ENCODE data around the gene TMEM182.

Gene TMEM182

GRCh38 chr2:102784940-102785339 is 23.1 kb downstream of the TMEM182 start:
- H3K79me2 ChIP-seq (ENCODE audit: insufficient read depth, low read length): no peaks in the 10 kb centered on the region
- H3K27ac ChIP-seq (ENCODE audit: low read depth, low read length, poor library complexity, severe bottlenecking): no peak overlapping the region
- H3K9me3 ChIP-seq (ENCODE audit: low read length): no peaks in the 10 kb centered on the region

GRCh38 chr2:102788216-102788884 is 26.5 kb downstream of the TMEM182 start:
- Histone ChIP-seq H3K36me3 (ENCODE audit: insufficient read depth, low read length) (no peaks in the 10 kb centered on the region), H3K79me2 (ENCODE audit: insufficient read depth, low read length) (no peaks in the 10 kb centered on the region), H3K9me2 (ENCODE audit: low read depth, low read length) (no peaks in the 10 kb centered on the region), H2AFZ (ENCODE audit: low read length) (no peak overlapping the region), H3K4me1 (ENCODE audit: insufficient read depth, low read length, severe bottlenecking) (no peaks in the 10 kb centered on the region), H3K27ac (ENCODE audit: low read depth, low read length, poor library complexity, severe bottlenecking) (no peak overlapping the region), H3K27me3 (ENCODE audit: insufficient read depth, low read length) (no peaks in the 10 kb centered on the region), H4K20me1 (ENCODE audit: insufficient read depth, low read length) (no peaks in the 10 kb centered on the region), H3K9me3 (ENCODE audit: low read length) (no peaks in the 10 kb centered on the region), H3K4me2 (ENCODE audit: low read length) (no peak overlapping the region), H3K4me3 (ENCODE audit: low read depth, low read length, poor library complexity, severe bottlenecking) (no peak overlapping the region), H3F3A (ENCODE audit: insufficient read depth, low read length) (no peaks in the 10 kb centered on the region), H3K9ac (ENCODE audit: low read length) (no peak overlapping the region)
- TF ChIP-seq CTCF (IDR thresholded peaks at IDR 0.05; ENCODE audit: low read length) (no peak), EZH2 (IDR thresholded peaks at IDR 0.05; ENCODE audit: borderline replicate concordance, low read length) (no peak)

More at GRCh38 chr2:102784940-102785339, 23.1 kb downstream of the TMEM182 start:
- H4K20me1 ChIP-seq (ENCODE audit: insufficient read depth, low read length): no peaks in the 10 kb centered on the region
- H3K4me1 ChIP-seq (ENCODE audit: insufficient read depth, low read length, severe bottlenecking): no peaks in the 10 kb centered on the region
- no peak overlapping the region for H3K4me2 ChIP-seq (ENCODE audit: low read length)
- no peaks in the 10 kb centered on the region for H3K36me3 ChIP-seq (ENCODE audit: insufficient read depth, low read length)
- H2AFZ ChIP-seq (ENCODE audit: low read length): no peak overlapping the region
- H3F3A ChIP-seq (ENCODE audit: insufficient read depth, low read length): no peaks in the 10 kb centered on the region
- H3K9me2 ChIP-seq (ENCODE audit: low read depth, low read length): no peaks in the 10 kb centered on the region
- no peak for TF ChIP-seq EZH2 (IDR thresholded peaks at IDR 0.05; ENCODE audit: borderline replicate concordance, low read length)
- TF ChIP-seq CTCF (IDR thresholded peaks at IDR 0.05; ENCODE audit: low read length): no peak
- no peak overlapping the region for H3K9ac ChIP-seq (ENCODE audit: low read length)
- no peaks in the 10 kb centered on the region for H3K27me3 ChIP-seq (ENCODE audit: insufficient read depth, low read length)
- H3K4me3 ChIP-seq (ENCODE audit: low read depth, low read length, poor library complexity, severe bottlenecking): no peak overlapping the region

GRCh38 chr2:102788885-102789260 is 27.0 kb downstream of the TMEM182 start:
- no peak overlapping the region for H3K4me3 ChIP-seq (ENCODE audit: low read depth, low read length, poor library complexity, severe bottlenecking)
- H3K4me1 ChIP-seq (ENCODE audit: insufficient read depth, low read length, severe bottlenecking): no peaks in the 10 kb centered on the region
- no peak overlapping the region for H3K27ac ChIP-seq (ENCODE audit: low read depth, low read length, poor library complexity, severe bottlenecking)
- no peaks in the 10 kb centered on the region for H3K36me3 ChIP-seq (ENCODE audit: insufficient read depth, low read length)
- H3K9me3 ChIP-seq (ENCODE audit: low read length): no peaks in the 10 kb centered on the region
- TF ChIP-seq EZH2 (IDR thresholded peaks at IDR 0.05; ENCODE audit: borderline replicate concordance, low read length): no peak
- no peak for TF ChIP-seq CTCF (IDR thresholded peaks at IDR 0.05; ENCODE audit: low read length)
- no peak overlapping the region for H2AFZ ChIP-seq (ENCODE audit: low read length)
- H3K27me3 ChIP-seq (ENCODE audit: insufficient read depth, low read length): no peaks in the 10 kb centered on the region
- no peaks in the 10 kb centered on the region for H3F3A ChIP-seq (ENCODE audit: insufficient read depth, low read length)
- H3K9ac ChIP-seq (ENCODE audit: low read length): no peak overlapping the region
- H3K79me2 ChIP-seq (ENCODE audit: insufficient read depth, low read length): no peaks in the 10 kb centered on the region
- no peaks in the 10 kb centered on the region for H4K20me1 ChIP-seq (ENCODE audit: insufficient read depth, low read length)
- H3K4me2 ChIP-seq (ENCODE audit: low read length): no peak overlapping the region
- no peaks in the 10 kb centered on the region for H3K9me2 ChIP-seq (ENCODE audit: low read depth, low read length)

All from OCI-LY1 (cell line).